T-helper 2 cell (primary cell): ENCODE data around the gene FYN.

ENCODE experiments used
- DNase-seq, 5 experiments: peaks; one replicate each; pipeline versions ENCODE4 v3.0.0 to v3.0.0-alpha.2; 2012 to 2022

FYN gene

DNA sequence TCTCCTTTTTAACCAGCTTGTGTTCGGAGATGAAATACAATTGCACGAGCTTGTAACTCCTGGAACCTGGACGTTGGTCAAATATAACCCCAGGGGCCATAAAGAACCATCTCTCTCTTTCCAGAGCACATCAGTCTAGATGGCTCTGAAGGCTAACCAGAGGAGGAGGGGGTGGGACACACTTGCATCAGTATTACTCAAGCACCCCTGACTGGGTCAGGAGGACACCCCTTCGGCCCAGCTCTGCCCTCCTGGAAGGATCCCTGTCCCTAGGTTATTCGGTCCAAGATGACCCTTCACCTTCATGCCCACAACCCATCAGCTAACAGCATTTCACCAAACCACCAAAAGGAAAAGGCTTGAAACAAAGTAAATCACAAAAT, 67.1 kb downstream of the FYN start:
- no peak for DNase-seq

DNA sequence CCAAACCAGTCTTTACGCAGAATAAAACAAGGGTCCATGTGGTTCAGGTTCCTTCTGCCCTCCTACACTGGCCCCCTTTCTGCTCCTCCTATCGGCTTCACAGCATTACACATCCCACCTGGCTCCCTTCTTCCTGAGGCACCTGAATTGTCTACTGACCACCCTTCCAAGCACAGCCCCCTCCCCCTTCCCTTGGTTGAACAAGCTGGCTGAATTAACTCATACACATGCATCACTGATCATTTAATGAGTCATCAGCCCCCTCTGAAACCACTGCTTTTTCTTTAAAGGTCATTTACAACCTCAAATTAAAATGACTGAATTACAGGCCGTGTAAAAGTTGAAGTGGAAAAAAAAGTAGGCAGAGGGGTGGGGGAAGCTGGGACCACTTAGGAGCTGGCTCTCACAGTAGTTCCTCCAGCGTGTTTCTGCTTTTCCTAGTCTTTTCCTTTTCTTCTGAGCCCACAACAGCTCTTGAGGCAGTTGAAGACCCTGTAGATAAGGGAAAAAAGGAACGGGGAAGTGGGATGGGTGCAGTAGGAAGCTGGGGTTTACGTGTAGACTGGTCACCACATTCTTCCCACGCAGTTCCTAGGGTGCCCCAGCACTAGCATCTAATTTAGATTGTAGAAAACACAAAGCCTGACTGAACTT, 67.6 kb downstream of the FYN start:
- DNase-seq, result peak in 2 of 5 experiments; percentile 50 to 82

DNA sequence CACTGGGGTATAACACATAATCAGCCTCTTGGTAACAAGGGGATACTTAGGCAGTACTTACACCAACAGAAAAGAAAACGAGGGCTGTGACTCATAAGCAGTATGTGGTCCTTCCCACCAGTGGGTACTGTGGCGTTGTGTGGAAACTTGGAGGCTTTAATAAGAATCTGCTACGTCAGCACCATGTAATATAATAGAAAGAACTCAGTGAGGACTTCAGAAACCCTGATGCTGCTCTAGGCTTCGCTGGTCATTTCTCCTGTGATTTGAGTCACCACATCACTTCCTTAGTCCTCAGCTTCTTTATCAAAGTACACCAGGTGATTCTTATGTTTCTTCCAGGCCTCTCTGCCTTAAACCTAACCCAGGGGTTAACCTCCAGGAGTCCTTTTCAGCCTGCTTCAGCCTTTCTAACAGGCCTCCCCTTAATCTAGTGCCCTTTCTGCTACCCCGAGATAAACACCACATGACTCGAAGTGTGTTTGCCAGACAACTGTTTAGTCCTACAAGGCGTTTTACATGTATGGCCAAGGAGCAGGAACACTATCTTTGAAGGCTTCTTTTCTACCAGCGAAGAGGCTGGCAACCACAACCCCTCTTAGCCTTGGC, 68.5 kb downstream of the FYN start:
- DNase-seq, result peak in 4 of 5 experiments; percentile 35 to 94 (median 62)

DNA sequence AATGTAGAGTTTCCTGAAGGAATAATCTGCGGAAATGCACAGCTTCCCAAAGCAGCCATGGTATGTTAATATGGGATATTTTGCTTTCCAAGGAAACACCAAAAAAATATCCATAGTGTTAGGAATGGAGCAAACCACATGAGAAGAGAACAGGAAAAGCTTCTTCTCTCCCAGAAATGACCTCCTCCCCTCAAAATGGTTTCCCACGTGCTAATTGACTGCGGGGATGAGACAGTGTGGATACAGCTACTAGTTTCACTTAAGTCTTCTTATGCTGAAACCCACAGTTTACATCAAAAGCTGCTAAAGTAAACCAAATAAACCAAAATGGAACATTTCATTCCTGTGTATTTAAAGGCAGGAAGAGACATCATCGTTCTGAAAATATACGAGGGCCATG, 69.4 kb downstream of the FYN start:
- DNase-seq, result peak in 1 of 5 experiments; percentile 50

DNA sequence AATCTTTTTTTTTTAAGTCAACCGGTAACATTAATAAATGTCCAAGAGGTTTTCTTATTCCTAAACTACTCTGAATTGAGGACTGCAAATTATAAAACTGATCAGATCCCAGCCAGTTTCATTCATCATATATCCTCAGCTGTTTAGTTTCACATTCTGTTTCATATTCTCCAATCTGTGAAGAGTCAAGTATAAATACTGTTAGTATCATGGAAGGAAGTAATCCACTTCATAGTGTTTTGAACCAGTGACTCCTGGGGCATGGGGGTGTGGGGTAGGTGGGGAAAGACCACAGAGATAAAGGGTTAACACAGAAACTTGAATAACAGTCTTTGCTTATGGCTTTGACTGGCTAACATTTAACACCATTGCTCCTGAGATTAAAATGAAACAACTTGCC, 69.9 kb downstream of the FYN start:
- peak in 2 of 5 experiments; percentile 39 to 61 for DNase-seq

DNA sequence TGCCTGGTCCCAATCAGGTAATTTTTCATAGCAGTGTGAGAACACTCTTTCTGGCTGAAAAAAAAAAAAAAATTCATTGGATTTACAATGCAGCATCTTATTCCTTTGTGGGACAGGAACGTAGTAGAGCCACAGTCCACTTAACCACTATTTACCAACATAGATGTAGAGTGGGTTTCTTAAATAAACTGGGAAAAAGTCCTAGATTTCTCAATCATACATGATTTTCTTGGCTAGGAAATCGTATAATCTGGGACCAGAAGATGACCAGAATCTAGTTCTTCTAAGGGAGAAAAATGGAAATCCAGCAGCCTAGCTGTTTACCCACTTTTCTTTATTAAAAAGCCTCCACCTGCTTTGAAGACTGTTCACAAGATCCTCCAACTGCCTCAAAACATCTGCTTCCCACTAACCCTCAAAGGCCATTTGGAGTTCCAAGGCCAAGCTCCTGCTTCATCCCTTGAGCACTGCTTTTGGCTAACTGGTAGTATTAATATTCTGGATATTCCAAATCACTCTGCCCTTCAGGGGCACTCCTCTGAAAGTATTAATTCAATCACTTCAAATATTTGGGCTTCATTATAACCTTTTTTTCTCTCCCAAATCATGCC, 70.4 kb downstream of the FYN start:
- no peak for DNase-seq

DNA sequence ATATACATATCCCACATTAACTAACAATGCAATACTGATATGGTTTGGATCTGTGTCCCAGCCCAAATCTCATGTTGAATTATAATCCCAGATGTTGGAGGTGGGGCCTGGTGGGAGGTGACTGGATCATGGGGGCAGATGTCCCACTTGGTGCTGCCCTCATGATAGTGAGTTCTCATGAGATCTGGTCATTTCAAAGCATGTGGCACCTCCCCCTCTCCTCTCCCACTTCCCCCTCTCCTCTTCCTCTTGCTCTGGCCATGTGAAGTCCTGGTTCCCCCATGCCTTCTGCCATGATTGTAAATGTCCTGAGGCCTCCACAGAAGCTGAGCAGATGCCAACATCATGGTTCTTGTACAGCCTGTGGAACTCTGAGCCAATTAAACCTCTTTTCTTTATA, 71.2 kb downstream of the FYN start:
- DNase-seq, result no peak

DNA sequence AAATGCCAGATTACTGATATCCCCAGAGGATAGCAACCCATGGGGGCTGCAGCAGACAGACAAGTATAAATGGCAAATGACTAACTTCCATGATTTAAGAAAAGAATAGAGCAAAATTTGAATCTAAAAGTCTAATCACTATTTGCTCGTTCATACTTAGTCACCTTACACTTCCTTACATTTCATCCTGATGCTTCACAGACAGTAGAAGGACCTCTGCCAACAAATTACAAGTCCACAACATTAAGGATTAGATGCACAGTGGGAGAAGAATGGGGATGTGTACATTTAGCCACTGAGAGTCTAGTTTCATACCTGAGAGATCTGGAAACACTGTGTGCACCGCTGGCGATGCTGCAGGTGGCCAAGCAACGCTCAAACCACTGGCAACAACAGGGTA, 72.4 kb downstream of the FYN start:
- DNase-seq, result no peak

DNA sequence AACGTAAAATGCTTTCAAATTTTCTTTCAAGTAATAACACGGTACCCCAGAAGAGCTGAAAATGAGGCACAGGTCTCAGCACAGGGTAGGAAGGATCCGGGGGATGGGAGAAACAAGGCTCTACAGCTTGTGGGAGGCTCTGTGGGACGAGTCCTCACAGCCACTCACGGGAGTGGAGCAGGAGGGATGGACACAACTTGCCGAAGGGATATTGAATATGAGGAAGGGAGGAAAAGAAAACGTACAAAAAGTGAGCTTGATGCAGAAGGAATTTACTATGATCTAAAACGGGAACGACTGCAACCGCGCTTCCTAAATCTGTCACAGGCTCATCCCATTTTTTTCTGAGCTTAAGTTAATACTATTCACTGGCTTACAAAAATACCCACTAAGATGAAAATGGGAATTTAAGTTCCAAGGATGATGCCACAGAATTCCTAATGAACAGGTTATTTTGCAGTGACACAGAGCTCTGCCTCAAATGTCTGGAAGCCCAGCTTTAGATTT, 72.9 kb downstream of the FYN start:
- no peak for DNase-seq

DNA sequence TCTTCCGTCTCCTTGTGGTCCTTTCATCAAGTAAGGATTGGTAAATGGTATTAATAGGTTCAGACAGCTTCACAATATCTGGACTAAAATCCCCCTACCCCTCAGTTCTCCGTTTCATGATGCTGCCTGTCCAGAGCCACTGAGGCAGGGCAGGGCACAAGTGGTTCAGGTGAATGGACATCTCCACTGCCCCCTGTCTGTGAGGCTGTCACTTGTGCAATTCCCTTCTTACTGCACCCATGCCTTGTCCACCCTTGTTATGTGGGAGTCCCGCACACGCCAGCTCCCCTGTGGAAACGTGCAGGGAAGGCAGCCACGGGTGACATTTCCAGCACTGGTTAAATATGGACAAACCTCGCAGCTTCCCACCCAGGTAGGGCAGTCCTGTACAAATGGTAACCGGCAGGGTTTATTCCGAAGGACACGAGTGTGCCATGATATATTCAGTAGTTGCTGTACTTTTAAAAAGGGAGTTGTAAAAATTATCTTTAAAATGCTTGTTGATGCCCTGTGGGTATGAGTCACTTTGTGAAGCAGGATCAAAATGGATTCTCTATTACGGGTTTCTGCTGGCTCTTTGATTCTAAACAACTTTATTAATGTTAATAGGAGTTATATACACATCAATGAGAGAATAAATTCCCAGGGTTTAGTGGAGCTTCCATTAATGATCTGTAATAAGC, 73.5 kb downstream of the FYN start:
- DNase-seq, result no peak

DNA sequence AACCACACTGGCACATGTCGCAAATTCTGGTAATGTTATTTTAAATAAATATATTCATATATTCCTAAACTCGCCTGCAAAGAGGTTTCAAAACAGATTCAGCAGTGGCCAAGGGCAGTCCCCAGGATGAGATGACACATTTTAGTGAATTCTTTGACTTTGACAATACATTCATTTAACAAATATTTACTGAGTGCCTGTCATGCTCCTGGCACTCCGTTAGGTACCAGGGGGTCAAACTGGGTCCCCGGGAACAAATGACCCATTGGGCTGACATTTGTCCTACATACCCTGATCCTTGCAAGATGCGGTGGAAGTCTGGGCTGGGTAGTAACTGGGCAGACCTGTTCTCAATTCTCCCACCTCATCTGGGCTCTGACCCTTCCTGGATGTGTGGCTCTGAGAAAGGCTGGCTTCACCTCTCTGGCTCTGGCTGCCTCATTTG, 74.9 kb downstream of the FYN start:
- no peak for DNase-seq

DNA sequence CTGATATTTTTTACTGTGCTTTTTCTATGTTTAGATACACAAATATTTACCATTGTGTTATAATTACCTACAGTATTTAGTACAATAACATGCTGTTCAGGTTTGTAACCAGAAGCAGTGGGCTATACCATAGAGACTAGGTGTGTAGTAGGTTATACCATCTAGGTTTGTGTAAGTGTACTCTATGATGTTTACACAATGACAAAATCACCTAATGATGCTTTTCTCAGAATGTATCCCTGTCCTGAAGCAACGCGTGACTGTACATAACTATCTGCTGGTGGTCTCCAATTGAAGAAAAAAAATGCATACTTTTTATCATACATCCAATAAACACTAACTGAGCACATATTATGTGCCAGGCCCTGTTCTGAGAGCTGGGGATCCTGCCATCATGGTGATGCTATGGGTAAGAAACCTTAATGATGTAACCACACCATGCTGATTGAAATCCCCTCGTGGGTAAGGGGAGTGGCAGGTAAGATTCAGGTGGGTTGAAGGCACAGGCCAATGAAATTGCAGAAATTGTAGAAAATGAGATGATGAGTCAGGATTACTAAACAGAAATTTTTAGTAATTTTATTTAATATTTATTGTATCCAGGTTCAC, 76.8 kb downstream of the FYN start:
- DNase-seq, result no peak

DNA sequence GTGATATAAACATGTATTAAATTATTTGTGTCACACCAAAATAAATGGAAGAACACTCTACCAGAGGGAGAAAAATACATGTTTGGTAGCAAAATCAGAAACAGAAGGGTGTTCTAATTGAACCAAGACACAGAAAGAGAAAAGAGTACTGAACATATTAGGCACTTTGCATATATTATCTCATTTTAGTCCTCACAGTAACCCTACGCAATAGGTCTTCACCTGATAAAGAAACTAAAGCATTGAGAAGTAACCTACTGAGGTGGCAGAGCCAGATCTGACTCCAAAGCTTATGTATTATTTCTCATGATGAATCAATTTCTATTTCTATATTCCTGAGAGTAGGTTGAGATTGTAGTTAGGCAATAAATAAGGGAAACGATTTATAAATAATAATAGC, 77.7 kb downstream of the FYN start:
- peak in 1 of 5 experiments; percentile 38 for DNase-seq

DNA sequence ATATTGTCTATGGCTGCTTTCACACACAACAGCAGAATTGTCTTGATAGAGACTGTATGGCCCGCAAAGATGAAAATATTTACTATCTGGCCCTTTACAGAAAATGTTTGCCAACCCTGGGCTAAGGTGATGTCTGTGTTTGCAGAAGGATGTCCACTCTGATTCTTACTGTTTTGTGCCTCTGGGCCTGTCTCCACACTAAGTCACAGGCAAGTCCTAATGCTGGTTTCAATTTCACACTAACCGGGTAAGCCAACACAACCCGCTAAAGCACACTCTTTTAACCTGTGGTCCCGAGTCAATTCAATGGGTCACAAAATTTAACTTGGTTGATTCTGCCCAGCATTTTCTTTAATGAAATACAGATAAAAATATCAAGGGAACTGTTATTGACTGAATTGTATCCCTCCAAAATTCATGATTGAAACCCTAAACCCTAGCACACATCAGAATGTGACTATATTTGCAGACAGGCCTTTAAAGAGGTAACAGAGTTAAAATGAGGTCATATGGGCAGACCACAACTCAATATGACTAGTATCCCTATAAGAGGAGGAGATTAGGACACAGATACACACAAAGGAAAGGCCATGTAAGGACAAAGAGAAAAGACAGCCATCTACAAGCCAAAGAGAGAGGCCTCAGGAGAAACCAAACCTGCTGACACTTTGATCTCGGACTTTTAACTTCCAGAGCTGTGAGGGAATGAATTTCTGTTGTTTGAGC, 78.4 kb downstream of the FYN start:
- peak in 1 of 5 experiments; percentile 86 for DNase-seq

DNA sequence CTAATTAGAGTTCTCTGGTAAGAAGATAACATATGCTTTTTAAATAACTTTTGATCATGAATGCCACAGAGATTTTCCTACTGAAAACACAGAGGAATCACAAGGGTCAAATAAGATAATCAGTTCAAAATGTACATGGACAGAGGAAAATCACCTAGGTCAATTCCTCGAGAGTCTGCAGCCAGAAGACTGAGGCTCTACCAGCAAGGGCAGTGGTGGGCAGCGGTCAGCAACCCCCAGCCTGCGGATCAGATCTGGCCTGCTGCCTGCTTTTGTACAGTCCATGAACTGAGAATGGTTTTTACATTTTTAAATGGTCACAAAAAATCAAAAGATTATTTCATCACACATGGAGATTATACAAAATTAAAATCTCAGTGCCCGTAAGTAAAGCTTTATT, 79.0 kb downstream of the FYN start:
- DNase-seq, result no peak

DNA sequence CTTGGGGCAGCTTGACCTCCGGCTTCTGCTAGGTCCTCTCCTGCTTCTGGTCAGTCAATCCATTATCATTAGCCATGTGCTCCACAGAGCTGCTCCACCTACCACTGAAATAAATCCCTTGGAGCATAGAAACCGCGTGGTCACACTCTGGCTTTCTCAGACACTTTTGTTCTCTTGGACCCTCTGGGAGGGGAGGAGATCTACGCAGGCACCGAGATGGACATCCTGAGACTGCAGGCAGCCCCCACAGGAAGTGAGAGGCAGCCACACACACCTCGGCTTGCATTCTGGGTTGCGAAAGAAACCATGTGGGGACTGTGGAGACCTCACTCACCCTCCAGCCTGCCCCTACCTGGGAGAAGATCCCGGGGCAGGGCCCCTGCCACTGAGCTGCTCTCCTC, 79.5 kb downstream of the FYN start:
- DNase-seq, result peak in 2 of 5 experiments; percentile 73 to 83

DNA sequence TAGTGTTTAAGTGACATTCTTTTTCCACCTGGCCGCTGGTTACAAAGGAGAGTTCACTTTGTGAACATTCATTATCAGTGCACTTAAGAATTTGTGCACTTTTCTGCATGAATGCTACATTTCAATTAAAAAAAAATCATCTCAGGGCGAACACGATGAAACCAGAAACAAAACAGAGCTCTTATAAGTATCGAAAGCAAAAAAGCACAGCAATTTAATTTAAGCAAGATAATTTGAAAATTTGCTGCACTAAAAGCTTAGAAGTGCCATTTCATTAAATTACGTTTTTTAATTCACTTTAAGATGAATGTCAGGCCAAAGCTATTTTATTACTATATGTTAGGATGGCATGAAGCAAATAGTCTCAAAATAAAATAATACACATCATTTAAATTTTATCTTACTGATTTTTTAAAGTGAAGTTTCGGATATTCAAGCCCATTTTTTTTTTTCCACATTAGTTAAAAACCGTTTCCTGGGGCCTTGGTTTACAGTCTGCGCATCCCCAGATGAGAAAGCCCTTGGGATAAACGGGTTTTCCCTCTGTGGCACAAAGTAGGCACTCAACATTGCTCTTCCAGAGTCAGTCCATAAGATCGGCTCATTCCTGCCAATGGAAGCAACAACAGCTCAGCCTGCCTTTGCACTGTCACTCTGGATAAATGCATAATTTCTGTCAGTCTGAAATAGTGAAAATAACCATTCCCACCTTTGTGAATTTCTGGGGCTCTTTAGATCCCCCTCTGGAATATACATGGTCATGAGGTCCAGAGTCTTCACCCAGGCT, 80.1 kb downstream of the FYN start:
- DNase-seq, result no peak

DNA sequence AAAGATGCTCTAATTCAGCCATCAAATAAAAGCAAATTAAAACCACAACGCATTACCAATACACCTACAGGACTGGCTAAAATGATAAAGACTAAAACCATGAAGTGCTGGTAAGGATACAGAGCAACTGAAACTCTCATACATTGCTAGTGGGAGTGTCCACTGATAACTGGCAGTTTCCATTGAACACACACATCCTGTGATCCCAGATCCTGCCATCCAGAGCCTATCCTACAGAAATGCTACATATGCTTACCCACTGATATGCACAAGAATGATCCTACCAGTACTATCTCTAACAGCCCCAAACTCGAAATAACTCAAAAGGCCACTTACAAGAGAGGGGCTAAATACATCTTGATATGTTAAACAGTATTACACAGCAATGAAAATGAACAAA, 81.0 kb downstream of the FYN start:
- DNase-seq, result no peak

DNA sequence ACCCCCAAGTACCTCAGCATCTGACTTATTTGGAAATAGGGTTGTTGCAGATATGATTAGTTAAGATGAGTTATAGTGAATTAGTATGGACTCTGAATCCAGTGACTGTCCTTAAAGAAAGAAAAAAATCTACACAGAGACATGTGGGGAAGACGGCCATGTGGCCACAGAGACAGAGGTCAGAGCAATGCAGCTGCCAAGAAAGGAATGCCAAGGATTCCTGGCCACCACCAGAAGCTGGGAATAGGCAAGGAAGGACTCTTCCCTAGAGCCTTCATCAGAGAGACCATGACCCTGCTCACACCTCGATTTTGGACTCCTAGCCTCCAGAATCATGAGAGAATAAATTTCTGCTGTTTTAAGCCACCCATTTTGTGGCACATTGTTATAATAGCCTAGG, 81.8 kb downstream of the FYN start:
- DNase-seq, result no peak

DNA sequence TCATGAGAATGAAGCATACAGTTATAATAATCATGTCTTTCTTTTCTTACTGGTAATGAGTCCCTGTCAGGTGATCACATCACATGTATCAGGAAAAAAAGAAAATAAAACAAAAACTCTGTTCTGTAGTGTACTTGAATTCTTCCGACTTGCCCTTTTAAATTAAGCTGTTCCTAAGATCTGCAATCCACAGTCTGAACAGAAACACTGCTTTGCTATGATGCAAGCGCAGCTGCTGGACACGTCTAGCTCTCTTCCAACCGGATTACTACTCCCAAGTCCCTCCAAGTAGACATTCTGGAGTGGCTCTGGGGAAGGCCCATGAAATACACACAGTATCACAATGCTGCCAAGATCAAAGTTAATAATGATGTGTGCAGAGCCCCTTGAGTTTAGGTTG, 83.7 kb downstream of the FYN start:
- no peak for DNase-seq
